ENCODE results near the gene STK4. TPM values are rescaled to one million over a fixed set of nuclear protein-coding genes. Genes with fewer than 3 reads are reported as not detected.

STK4 gene
- total and polyA plus RNA-seq, 2 of the 8 experiments (the other 6 are each of a cell fraction or from before 2014, with no cell fraction given): 12.0 to 34.3 TPM

DNA sequence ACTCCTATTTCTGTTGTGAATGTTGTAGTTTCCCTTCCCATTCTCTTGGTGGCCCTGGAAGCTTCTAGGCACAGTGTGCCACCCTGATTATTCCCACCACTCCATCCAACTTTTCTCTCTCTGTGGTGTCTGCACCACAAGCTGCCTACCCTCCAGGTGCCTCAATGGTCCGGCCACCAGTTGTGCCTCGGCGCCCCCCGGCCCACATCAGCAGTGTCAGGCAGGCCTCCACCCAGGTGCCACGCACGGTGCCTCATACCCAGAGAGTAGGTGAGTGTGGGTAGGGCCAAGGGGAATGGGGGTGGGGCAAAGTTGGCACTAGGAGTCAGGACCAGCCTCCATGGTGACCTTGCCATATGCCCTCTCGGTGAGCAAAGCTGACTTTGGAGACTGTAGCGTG is 33.4 kb upstream of the STK4 start:
- no peak overlapping the region for H2AFZ ChIP-seq (ENCODE audit: low read length)
- POLR2A ChIA-PET (ENCODE audit: partially characterized antibody): interaction anchor here (1.4 to 4.9 kb wide), 3 partner anchors 9 to 14 kb away, joined by 3 to 27 read pairs (median 13); no protein-coding TSS in a partner anchor
- TF ChIP-seq HDAC2 (IDR thresholded peaks at IDR 0.05; ENCODE audit: borderline replicate concordance in 1 of 2, low read depth in 2 of 2, low read length in 2 of 2): no peak
- TF ChIP-seq GABPA (IDR thresholded peaks at IDR 0.05; ENCODE audit: borderline replicate concordance, insufficient read depth, low read length): no peak
- TF ChIP-seq, protein P1, sequence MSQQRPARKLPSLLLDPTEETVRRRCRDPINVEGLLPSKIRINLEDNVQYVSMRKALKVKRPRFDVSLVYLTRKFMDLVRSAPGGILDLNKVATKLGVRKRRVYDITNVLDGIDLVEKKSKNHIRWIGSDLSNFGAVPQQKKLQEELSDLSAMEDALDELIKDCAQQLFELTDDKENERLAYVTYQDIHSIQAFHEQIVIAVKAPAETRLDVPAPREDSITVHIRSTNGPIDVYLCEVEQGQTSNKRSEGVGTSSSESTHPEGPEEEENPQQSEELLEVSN (IDR thresholded peaks at IDR 0.05): no peak
- no peak for TF ChIP-seq EGR1 (IDR thresholded peaks at IDR 0.05; ENCODE audit: borderline replicate concordance, low read depth, low read length)
- no peak for TF ChIP-seq RBBP5 (IDR thresholded peaks at IDR 0.05; ENCODE audit: borderline replicate concordance, low read depth, low read length)
- TF ChIP-seq CBX5 (IDR thresholded peaks at IDR 0.05; ENCODE audit: low read depth, low read length): no peak
- no peak for TF ChIP-seq POU5F1 (IDR thresholded peaks at IDR 0.05; ENCODE audit: low read depth, low read length)
- no peak for TF ChIP-seq RXRA (IDR thresholded peaks at IDR 0.05; ENCODE audit: insufficient read depth, low read depth, low read length)
- TF ChIP-seq TBP (IDR thresholded peaks at IDR 0.05; ENCODE audit: low read depth, low read length): no peak
- no peak for TF ChIP-seq SIX5 (IDR thresholded peaks at IDR 0.05; ENCODE audit: low read depth, low read length)
- TF ChIP-seq SIN3A (conservative IDR thresholded peaks at IDR 0.05 in 1 of 2, IDR thresholded peaks at IDR 0.05 in 1 of 2; ENCODE audit: low read depth in 1 of 2, low read length in 2 of 2): no peak
- TF ChIP-seq TEAD4 (IDR thresholded peaks at IDR 0.05; ENCODE audit: low read depth, low read length): no peak

More for the DNA sequence above, 33.4 kb upstream of the STK4 start:
- H2BK15ac ChIP-seq (ENCODE audit: low read length): no peak overlapping the region
- H3K4ac ChIP-seq (replicated peaks; ENCODE audit: insufficient read length, low read depth, low read length): no peak overlapping the region
- no peaks in the 10 kb centered on the region for H3K79me2 ChIP-seq (ENCODE audit: control insufficient read depth in 1 of 2, insufficient read depth in 2 of 2, low read length in 2 of 2)
- no peak overlapping the region for H3K27ac ChIP-seq (ENCODE audit: low read depth, low read length)
- H4K8ac ChIP-seq (ENCODE audit: extremely low read depth, insufficient read depth, low read length): peak overlapping the region; percentile 65; the same call in 1 of the 2 replicates
- peaks cover 3 to 5% of the 10 kb centered on the region in 2 experiments for H4K20me1 ChIP-seq (replicated peaks in 1 of 2; ENCODE audit: control insufficient read depth in 1 of 2, insufficient read depth in 2 of 2, low read length in 2 of 2)
- no peaks in the 10 kb centered on the region for H3K4me1 ChIP-seq (replicated peaks in 1 of 4; ENCODE audit: control insufficient read depth in 3 of 4, insufficient read depth in 4 of 4, low read length in 3 of 4)
- H3K27me3 ChIP-seq (replicated peaks in 1 of 4; ENCODE audit: control insufficient read depth in 3 of 4, extremely low read depth in 1 of 4, insufficient read depth in 3 of 4, low read length in 3 of 4): no peaks in the 10 kb centered on the region
- H4K5ac ChIP-seq (ENCODE audit: insufficient read length, low read depth, low read length): no peak overlapping the region
- no peak overlapping the region for H2BK5ac ChIP-seq (ENCODE audit: low read depth, low read length)
- H3K23ac ChIP-seq (ENCODE audit: insufficient read length): no peak overlapping the region
- WGBS, 2 experiments (ENCODE audit: extremely low coverage in 1 of 2, insufficient coverage in 1 of 2, insufficient read length in 1 of 2, insufficient replicate concordance in 2 of 2, low coverage in 1 of 2, low lambda C conversion rate in 2 of 2, missing lambda C conversion rate in 1 of 2): 93% methylated on average over 8 of the region's 8 CpGs; no CpG with 5 or more reads in 1 of the 2 experiments
- CTCF ChIA-PET (ENCODE audit: partially characterized antibody): interaction anchor here (0.6 to 0.7 kb wide), 3 partner anchors 20 to 1881 kb away, joined by 3 to 4 read pairs (median 3); no protein-coding TSS in a partner anchor
- FAIRE-seq: no peak
- DNase-seq (ENCODE audit: low read depth in 1 of 2, low spot score in 2 of 2): no peak
- no peak overlapping the region for H3K4me2 ChIP-seq (ENCODE audit: insufficient read depth in 1 of 2, low read depth in 2 of 2, low read length in 2 of 2)
- H3K79me1 ChIP-seq (ENCODE audit: low read depth, low read length): no peaks in the 10 kb centered on the region; the same call in 1 of the 2 replicates
- no peak overlapping the region for H3K14ac ChIP-seq (ENCODE audit: insufficient read length)
- H3K56ac ChIP-seq (replicated peaks; ENCODE audit: insufficient read length, low read depth, low read length): no peak overlapping the region
- H3K18ac ChIP-seq (ENCODE audit: extremely low read depth, low read length): no peak overlapping the region
- H3K9me3 ChIP-seq (ENCODE audit: insufficient read depth in 2 of 2, low read depth in 1 of 2, low read length in 1 of 2): no peaks in the 10 kb centered on the region
- peaks cover 10 to 57% (median 42%) of the 10 kb centered on the region in 4 experiments for H3K36me3 ChIP-seq (ENCODE audit: control insufficient read depth in 2 of 4, insufficient read depth in 4 of 4, low read length in 3 of 4)
- no peaks in the 10 kb centered on the region for H3K23me2 ChIP-seq (ENCODE audit: low read depth, low read length)
- H2BK12ac ChIP-seq (ENCODE audit: low read depth, low read length): no peak overlapping the region
- no peak overlapping the region for H2BK120ac ChIP-seq (replicated peaks; ENCODE audit: low read depth, low read length)
- H3K9ac ChIP-seq (replicated peaks in 1 of 4; ENCODE audit: extremely low read depth in 1 of 4, low read depth in 3 of 4, low read length in 3 of 4): no peak overlapping the region
- no peak overlapping the region for H2BK20ac ChIP-seq (ENCODE audit: low read length)
- no peak overlapping the region for H2AK5ac ChIP-seq (ENCODE audit: low read depth, low read length)
- H3K4me3 ChIP-seq (ENCODE audit: extremely low read depth in 1 of 4, insufficient read depth in 2 of 4, low read depth in 3 of 4, low read length in 4 of 4): no peak overlapping the region
- H4K91ac ChIP-seq (replicated peaks; ENCODE audit: insufficient read length, low read length): no peak overlapping the region

Measured in H1 (cell line).